GM20431 (cell line): ENCODE measurements around the gene WFDC8.

Source experiments
- in situ Hi-C: fragments of 300-500 bp; cut with MseI, MboI; formaldehyde crosslinking; loops from one replicate; pipeline ENCODE4 v1.15.0; 2020; ENCODE audit warnings: low sequenced_read_pairs; ENCODE audit not compliant: unreplicated experiment

Gene WFDC8

DNA sequence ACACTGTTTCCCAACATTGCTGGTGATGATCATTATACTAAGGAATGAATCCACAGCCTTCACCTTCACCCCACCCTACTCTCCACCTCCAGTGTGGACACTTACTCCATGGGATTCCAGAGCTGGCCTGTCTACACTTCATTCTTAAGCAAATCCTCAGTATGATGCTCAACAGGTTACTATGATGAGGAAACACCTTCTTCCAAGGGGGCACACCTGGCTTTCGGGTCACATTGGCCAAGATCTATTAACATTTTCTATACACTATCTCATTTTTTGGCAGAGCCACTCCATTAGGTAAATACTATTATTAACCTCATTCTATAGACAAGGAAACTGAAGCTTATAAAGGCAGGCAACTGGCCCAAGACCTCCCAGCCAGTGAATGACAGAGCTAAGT, 23.9 kb downstream of the WFDC8 start:
- in situ Hi-C loops: no loop called here

DNA sequence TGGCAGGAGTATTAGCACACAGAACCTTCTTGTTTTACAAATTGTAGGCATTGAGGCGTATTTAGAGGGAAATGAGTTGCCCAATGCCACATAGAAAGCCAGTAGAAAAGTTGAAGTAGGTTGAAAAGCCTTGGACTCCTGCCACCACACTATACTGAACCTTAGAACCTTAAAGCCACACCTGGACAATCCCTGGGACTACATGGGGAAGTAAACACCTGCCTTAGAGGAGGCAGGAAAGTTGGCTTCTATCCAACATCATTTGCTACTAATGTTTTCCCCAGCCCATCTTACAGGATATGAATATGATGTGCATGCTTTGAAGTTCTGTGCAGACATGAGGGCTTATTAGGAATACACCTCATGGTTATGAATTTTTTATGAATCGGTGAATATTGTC, 26.6 kb downstream of the WFDC8 start:
- in situ Hi-C loops: no loop called here

DNA sequence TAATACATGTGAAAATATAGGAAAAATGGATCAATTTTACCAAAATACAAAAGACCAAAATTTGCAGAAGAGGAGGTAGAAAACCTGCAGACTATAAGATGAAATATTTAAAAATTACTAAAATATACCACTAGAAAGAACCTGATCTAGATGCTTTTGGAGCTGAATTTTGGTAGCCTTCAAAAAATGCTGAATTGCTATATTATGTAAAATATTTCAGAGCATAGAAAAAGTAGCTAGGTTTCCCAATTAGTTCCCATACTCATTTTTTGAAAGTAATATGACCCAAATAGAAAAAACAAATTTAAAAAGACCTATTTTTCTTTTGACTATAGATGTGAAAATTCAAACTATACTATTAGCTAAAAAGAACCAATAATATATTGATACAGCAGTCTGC, 28.3 kb downstream of the WFDC8 start:
- in situ Hi-C loops: no loop called here

DNA sequence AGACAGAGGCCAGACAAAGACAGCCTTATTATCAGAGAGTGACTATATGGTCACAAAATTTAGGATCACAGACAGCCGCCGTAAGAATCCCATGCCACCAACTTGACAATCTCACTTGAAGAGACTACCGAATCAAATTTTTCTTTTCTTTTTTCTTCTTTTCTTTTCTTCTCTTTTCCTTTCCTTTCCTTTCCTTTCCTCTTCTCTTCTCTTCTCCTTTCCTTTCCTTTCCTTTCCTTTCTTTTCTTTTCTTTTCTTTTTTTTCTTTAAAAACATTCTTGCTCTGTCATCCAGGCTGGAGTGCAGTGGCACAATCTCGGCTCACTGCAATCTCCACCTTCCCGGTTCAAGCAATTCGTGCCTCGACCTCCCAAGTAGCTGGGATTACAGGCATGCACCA, 30.7 kb downstream of the WFDC8 start:
- in situ Hi-C loops: no loop called here

DNA sequence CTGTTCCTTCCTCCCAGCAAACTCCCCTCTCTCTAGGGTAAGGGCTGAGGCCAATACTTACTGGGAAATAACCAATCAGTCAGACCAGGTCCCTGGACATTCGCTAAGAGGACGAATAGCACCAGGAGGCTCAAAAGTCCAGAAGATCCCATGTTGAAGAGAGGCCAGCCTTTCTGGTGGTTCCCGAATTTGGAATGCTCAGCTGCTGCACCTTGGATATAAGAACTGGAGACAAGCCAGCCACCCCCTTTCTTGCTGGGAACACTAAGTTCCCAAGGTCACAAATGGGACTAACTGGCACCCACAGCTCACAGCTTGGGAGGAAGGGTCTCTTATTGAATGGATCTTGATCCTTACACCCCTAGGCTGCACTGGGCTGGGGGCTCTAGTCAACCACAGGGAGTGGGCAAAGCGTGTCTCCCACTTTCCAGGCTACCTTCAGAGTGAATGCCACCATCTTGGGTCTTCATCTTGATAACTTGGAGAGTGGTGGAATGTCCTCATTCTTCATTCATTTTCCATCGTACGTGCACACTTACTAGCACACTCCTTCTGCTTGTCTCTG, 31.8 kb downstream of the WFDC8 start, which contains the start of gene EPPIN:
Gene EPPIN, minus strand, starts transcription at position 196 of the 565 bp plus-strand sequence. Its CDS starts 44 bp downstream, at position 152.
- in situ Hi-C loops: no loop called here

DNA sequence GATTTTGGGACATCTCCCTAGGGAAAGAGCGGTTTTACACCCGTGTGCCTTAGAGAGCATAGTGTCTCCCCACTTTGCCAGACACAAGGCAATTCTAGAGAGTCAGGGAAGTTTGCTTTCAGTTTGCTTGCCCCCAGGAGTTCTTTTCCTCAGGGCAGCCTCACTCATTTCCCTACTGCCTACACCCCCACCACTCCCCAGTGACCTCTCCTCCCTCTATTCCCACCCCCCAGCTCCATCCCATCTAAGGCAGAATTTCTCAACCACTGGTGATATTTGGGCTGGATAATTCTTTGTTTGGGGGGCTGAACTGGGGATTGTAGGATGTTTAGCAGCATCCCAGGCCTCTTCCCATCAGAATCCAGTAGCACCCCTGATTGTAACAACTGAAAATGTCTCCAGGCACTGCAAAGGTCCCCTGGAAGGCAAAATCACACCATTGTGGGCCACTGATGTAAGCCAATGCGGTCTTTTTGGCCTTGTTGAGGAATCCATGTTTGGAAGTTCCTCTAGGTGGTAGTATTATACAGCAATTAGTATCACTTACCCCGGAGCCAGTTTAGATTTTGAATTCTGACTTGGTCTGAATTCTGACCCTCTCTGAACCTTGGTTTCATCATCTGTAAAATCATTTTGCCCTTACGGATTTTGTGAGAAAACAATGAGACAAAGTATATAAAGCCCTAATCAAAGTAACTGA, 33.2 kb downstream of the WFDC8 start:
- in situ Hi-C loops: no loop called here

DNA sequence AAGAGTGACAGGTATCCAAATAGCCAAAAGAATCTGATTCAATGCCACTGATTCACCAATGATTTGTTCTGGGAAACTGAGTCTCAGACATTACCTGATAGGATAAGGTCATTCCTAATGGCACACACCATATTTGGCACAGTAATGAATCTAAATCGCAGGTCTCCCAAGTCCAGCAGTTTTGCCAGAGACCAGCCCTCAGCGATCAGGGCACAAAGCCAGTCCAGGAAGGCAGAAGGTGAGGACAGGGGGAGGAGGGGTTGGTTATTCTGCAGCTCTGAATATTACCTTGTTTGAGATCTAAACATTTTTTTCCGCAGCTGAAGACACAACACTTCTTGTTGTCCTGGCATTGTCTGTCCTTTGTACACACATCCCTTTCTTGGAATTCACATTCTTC, 33.7 kb downstream of the WFDC8 start:
- in situ Hi-C loops: no loop called here

DNA sequence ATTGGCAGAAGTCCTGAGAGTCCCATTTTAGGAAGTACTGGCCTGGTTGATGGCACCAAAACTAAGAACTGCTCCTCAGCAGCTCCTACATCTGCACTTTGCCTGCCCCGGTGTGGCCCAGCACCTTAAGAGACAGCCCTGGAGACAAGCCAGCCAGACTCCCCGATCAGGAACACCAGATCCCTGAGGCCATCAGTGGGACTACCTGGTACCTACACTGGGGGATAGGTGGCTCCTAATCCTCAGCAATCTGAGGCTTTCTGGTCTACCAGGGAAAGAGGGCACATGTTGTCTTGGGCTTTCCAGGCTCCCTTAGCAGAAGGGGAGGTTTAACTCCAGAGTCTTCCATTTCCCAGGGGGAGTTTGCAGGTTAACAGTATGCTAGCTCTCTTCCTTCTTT, 39.7 kb downstream of the WFDC8 start, which contains the start of gene WFDC6:
Gene WFDC6, minus strand, starts transcription at position 101 of the 400 bp plus-strand sequence. Its CDS starts 75 bp downstream, at position 26.
- in situ Hi-C loops: no loop called here

DNA sequence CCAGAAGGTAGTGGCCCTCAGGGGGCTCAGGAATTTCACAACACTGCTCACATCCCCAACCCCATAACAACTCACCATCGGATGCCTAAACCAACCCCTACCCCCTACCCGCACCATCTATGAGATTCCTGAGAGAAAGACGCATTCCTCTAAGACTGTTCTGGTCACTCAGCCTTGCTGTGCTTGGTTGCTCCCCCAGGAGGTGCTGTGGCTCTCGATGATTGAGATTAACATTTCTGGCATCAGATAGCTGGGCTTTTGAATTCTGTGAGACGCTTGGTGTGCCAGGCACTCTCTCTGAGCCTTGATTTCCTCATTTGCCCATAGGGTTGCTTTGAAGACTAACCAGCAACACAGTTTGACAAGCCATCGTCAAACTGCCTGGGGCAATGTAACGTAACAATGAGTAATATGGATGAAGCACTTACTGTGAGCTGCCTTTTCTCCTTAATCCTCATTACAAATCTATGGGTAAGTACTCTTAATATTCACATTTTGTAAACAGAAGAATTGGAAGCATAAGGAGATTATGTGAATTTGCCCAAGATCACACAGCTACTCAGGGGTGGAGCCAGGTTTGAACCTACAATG, 40.8 kb downstream of the WFDC8 start:
- in situ Hi-C loops: no loop called here

DNA sequence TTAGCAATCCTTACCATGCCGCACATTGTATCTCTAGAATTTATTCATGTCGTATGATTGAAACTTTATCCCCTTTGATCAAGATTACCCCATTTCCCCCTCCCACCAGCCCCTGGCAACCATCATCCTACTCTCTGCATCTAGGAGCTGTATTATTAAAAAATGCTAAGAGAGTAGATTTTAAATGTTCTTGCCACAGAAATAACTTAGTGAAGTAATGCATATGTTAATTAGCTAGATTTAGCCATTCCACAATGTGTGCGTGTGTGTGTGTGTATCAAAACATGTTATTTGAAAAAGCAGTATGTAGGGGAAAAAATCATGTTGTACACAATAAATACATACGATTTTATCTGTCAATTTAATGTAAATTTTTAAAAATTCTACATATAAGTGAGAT, 51.8 kb downstream of the WFDC8 start:
- in situ Hi-C loops: no loop called here

DNA sequence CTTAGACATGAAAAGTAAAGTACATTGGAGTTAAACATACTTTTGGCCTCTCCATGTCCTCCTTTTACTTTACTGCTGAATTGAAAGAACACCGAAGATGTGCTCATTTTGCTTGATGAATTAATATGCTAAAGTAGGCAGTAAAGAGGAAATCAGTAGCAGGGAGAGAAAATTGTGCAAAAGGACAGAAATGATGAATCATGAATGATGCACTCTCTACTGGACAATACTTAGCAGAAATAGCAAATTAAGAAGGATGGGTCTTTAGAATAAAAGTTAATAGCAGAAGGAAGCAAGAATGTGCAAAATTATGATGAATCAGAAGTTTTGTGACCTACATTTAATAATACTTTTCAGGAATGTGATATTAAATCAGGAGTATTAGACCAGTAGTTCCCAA, 55.3 kb downstream of the WFDC8 start:
- in situ Hi-C loops: no loop called here

DNA sequence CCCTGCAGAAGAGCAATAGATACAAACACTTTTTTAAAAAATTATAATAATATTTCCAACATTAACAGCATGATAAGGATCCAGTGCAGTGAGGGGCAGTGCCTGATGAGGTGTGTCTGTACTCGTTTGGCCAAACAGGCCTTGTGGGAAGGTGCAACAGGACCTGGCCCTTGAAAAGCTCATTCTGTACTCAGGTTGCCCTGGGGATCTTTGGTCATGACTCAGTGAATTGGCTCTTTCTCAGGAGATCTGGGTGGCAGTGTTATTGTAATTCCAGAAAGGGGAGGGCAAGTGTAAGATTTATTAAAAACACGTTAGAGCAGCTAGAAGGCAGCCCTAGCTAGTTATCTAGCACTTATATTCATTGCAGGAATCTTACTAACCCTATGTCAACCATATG, 60.8 kb downstream of the WFDC8 start:
- in situ Hi-C loops: no loop called here

DNA sequence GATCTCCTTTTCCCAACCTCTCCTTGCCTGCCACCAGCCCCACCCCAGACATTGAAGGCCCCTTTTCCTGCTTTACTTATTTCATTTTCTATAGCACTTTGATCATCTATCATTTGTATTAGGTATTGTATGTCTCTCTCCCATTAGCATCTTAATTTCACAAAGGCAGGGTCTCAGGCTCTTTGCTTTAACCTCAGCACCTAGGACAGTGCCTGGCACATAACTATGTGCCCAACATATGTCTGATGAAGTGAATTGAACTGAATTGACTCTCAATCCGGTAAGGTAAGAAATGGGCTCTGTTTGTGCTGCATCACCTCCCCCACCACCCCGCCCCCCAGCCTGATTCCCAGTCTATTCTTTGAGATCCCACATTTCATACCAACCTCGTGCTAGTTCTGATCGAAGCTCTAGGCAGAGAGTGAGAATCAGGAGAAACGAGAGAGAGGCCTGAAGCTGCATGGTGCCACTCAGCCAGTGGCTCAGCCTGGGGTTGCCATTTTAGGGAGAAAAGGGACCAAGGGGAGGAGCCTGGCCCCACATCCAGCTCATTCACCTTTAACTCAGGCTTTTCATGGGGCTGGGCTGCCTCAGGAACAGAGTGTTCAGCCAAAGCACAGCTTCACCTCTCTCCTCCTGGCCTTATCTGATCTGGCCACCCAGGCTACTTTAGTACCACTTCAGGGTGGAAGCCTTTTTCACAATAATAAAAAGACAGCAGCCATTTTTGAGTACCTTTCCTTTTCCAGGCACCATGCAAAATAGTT, 63.8 kb downstream of the WFDC8 start, which contains the start of gene SPINT3:
Gene SPINT3, minus strand, starts transcription at position 476 of the 767 bp plus-strand sequence. Its CDS starts 14 bp downstream, at position 462.
- in situ Hi-C loops: no loop called here

DNA sequence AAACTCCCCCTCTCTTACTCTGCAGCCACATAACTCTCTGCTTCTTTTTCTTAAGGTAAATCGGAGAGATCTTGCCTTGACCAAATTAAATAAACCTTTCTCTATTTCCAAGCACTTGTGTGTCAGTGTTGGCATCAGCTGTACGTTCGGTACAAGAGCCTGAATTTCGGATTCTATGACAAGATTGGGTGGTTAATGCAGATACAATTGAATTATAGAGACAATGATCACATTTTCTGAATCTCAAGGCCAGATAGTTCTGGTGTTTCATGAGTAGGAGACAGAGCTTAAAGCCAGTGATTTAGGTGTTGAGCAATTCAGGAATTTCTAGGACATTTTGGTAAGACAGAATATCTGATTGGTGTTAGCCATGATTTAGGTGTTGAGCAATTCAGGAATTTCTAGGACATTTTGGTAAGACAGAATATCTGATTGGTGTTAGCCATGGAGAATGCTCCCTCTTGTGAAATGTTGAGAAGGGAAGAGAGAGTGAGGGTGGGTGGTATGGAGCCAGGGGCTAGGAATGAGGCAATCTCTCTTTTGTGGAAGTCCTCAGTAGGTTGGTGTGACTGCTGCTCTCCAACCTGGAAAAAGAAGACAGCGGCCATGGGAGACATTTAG, 68.7 kb downstream of the WFDC8 start:
- in situ Hi-C loops: no loop called here

DNA sequence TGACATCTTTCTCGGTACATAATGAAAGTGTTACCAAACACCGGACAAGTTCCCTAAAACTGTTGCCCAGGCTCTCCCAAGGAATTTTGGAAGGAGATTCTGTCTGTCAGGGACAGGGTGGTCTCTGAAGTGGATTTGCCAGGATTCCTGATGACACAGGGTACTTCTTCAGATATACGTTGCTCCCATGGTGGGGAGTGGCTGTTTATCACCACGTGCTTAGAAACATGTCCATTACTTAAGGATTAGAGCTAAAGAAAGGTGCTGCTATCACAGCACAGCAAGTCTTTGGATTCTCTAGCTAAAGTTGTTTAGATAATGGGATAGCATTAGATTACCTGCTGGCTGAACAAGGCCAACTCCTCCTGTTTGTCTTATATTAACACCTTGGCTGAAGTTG, 70.0 kb downstream of the WFDC8 start:
- in situ Hi-C loops: no loop called here

DNA sequence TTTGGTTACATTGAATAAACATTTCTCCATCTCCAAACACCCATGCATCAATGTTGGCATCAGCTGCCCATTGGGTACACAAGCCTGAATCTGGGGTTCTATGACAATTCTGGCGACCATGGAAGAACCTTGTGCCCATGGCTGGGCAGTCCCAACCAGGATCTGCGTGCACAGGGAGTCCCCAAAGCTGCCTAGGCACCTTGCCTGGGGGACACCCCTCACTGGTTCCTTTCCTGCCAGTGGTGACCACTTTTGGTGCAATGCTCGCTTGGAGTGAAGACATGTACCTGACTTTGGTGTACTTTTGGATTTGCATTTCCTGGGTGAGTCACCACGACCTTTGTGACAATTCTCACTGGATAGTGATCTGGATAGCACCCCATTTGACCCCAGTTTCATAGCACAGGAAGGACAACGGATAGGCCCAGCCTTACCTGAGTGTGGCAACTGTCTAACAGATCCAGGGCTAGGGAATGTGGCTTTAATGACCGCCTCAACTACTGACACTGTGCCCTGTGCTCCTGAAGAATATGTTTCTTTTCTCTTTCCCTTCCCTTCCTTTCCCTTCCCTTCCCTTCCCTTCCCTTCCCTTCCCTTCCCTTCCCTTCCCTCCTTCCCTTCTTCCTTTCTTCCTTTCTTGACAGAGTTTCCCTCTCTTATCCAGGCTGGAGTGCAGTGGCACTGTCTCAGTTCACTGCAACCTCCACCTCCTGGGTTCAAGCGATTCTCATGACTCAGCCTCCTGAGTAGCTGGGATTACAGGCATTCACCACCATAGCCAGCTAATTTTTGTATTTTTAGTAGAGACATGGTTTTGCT, 70.8 kb downstream of the WFDC8 start:
- in situ Hi-C loops: no loop called here

DNA sequence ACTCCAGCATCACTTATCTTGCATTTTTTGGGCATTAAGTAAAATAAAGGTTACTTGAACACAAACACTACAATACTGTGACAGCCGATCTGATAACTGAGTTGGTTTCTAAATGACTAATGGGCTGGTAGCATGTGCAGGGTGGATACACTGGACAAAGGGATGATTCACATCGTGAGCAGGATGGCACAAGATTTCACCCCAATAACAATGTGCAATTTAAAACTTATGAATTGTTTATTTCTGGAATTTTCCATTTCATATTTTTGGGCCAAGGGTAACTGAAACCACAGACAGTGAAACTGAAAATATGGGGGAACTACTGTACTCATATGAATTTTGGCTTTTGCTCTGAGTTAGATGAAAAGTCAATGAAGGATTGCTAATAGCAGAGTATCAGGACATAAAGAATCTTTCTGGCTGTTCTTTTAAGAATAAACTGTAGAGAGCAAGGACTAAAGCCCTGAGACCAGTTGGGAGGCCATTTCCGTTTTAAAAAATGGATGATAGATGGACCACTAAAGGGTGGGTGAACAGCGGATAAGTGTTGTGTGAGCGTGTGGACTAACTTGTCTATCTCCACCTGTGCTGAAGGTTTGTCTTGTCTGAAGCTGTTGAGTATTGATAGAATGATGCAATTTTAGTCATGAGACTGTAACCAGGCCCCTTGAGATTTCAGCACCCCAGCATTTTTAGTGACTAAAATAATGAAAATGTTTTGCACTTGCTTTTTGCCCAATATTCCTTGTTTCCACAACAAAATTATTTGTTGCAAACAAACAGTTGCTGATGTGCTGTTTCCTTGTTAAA, 71.9 kb downstream of the WFDC8 start:
- in situ Hi-C loops: no loop called here

DNA sequence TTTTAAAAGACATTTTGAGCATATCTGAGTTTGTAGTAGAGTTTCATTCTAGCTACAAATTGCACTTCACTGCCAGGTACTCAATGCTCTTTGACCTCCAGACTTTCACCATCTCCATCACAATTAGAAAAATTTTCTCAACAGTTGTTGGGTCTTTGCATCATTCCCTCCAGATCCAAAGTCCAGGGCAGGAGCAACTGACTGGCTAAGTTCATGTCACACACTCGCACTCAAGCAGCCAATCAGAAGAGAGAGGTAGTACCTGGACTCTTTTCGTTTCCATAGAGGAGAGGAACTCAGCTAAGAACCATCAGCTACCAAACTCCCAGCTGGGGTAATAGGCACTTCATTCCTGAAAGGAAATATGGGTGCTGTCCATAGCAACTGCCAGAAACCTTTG, 72.7 kb downstream of the WFDC8 start:
- in situ Hi-C loops: no loop called here

DNA sequence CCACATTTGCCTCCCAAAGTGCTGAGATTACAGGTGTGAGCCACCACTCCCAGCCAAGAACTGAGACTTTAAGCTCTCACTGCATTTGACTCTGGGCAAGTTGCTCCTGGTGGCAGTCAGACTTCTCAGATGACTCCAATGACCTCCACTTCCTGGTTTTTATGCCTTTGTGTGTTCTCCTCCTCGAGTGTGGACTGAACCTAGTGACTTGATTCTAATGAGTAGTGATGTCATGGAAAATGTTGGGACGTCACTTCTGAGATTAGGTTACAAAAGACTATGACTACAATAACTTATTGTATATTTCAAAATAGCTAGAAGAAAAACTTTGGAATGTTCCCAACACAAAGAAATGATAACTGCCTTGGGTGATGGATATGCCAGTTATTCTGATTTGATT, 75.7 kb downstream of the WFDC8 start:
- in situ Hi-C loops: no loop called here
